Body of pancreas (tissue), 4 donors: ENCODE results near the gene ARID4B.

Source experiments
- POLR2A ChIP-seq, 3 donors: fragments of 450-650 bp; IDR thresholded peaks; one replicate each; pipeline ENCODE4 v1.6.1; 2016; ENCODE audit warnings: antibody characterized with exemption in 3 of 3, mild to moderate bottlenecking in 2 of 3
- TF ChIP-seq, protein P1 (sequence below), 7 experiments: fragments of 450-650 bp in 4 of 7; fragments of 200-600 bp in 3 of 7; sonication (generic) in 3 of 7; IDR thresholded peaks; one replicate each; pipeline ENCODE4 v1.5.1; 2016 to 2019; ENCODE audit warnings: antibody characterized with exemption in 7 of 7

DNA sequence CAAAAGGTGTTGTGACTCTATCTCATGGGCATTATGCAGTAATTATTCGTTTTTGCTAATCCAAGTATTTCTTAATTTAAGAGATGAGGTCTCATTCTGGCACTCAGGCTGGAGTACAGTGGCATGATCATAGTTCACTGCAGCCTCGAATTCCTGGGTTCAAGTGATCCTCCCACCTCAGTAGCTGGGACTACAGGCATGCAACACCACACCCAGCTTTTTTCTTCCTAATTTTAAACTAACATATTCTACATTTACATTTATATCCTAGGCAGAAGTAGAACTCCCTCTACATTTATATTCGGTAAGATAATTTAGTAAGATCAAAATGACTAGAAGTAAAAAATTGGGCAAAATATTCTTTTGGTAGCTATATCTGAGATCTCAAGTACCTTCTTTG lies 116.5 kb downstream of the ARID4B start:
- no peak for TF ChIP-seq POLR2A (IDR thresholded peaks at IDR 0.05)
- TF ChIP-seq, protein P1, sequence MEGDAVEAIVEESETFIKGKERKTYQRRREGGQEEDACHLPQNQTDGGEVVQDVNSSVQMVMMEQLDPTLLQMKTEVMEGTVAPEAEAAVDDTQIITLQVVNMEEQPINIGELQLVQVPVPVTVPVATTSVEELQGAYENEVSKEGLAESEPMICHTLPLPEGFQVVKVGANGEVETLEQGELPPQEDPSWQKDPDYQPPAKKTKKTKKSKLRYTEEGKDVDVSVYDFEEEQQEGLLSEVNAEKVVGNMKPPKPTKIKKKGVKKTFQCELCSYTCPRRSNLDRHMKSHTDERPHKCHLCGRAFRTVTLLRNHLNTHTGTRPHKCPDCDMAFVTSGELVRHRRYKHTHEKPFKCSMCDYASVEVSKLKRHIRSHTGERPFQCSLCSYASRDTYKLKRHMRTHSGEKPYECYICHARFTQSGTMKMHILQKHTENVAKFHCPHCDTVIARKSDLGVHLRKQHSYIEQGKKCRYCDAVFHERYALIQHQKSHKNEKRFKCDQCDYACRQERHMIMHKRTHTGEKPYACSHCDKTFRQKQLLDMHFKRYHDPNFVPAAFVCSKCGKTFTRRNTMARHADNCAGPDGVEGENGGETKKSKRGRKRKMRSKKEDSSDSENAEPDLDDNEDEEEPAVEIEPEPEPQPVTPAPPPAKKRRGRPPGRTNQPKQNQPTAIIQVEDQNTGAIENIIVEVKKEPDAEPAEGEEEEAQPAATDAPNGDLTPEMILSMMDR (IDR thresholded peaks at IDR 0.05) = no peak
